Tibial nerve (tissue), 4 donors: Measurements from ENCODE around the gene PCBP3. TPM values are rescaled to one million over a fixed set of nuclear protein-coding genes. Genes with fewer than 3 reads are reported as not detected.

Experiments
- DNase-seq, 2 donors: peaks; one replicate each; pipeline ENCODE4 v3.0.0-alpha.2; 2019; ENCODE audit warnings: low spot score in 2 of 2
- H3K27ac ChIP-seq, 4 donors: fragments of 200-600 bp; sonication (generic) in 3 of 4; one replicate each; pipeline ENCODE4 v1.5.1; 2017 to 2019; ENCODE audit warnings: mild to moderate bottlenecking in 1 of 4
- H3K27me3 ChIP-seq, 2 donors: fragments of 200-600 bp; sonication (generic) in 1 of 2; one replicate each; pipeline versions ENCODE4 v1.5.1 to v1.6.0; 2017 to 2019
- H3K36me3 ChIP-seq, 3 donors: fragments of 200-600 bp; sonication (generic); one replicate each; pipeline ENCODE4 v1.5.1; 2018 to 2019
- H3K4me1 ChIP-seq, 4 donors: fragments of 200-600 bp; sonication (generic) in 3 of 4; one replicate each; pipeline ENCODE4 v1.5.1; 2017 to 2019
- H3K4me3 ChIP-seq, 4 donors: fragments of 200-600 bp; sonication (generic) in 3 of 4; one replicate each; pipeline ENCODE4 v1.5.1; 2017 to 2019; ENCODE audit warnings: mild to moderate bottlenecking in 1 of 4, moderate library complexity in 1 of 4
- H3K9me3 ChIP-seq, 4 donors: fragments of 200-600 bp; sonication (generic) in 3 of 4; one replicate each; pipeline ENCODE4 v1.5.1; 2017 to 2019
- EP300 ChIP-seq, 2 donors: sonication (generic); formaldehyde crosslinking; IDR thresholded peaks; one replicate each; pipeline ENCODE4 v1.6.1; 2017; ENCODE audit warnings: antibody characterized with exemption in 2 of 2, mild to moderate bottlenecking in 1 of 2
- POLR2A ChIP-seq, 2 donors: fragments of 450-650 bp; IDR thresholded peaks; one replicate each; pipeline ENCODE4 v1.6.1; 2017; ENCODE audit warnings: antibody characterized with exemption in 2 of 2, mild to moderate bottlenecking in 2 of 2, moderate library complexity in 2 of 2
- WGBS, 2 donors: methylation state at CpG; one replicate each; pipeline ENCODE4 v1.1.5; 2018; 5-methylcytosine and 5-hydroxymethylcytosine counted together
- total RNA-seq, 4 donors: library from RNA; depleted of rRNA; stranded (reverse); fragments of >200 nt; gene quantifications; one replicate each; pipeline ENCODE4 v1.1.0, GENCODE V29; 2016
- TF ChIP-seq, protein P1 (sequence below), 5 experiments: fragments of 200-600 bp in 3 of 5; fragments of 450-650 bp in 2 of 5; sonication (generic) in 3 of 5; IDR thresholded peaks; one replicate each; pipeline ENCODE4 v1.5.1; 2016 to 2019; ENCODE audit warnings: antibody characterized with exemption in 5 of 5, mild to moderate bottlenecking in 3 of 5, moderate library complexity in 2 of 5

The PCBP3 gene
- total RNA-seq, 4 donors from 2014 or later, result 4.2 to 13.4 (median 9.6) TPM

DNA sequence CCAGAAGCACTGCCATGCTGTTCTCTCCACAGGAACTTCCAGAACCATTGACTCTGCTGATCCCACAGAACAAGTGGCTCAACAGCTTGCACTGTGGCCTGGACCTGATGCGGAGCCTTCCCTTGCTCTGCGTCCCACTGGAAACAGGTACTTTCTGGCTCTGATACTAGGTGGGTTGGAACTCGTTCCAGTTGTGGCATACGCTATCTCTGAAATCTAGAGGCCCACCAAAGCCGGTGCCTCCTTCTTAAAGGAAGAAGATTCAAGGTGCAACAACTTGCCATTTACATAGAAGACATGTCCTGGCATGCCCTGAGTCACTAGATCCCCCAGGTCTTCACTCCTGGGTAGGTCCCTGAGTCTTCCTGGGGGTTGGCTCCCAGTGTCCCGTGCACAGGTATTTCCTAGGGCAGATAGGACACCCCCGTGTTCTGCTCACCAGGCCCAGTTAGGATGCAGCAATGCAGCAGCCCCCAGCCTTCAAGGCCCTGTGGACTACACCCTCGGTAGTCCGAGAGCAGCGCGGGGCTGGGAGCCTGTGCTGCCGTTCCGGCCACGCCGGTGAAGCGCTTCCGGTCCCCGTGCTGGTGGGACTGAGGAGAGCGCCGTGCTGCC lies 10.8 kb upstream of the PCBP3 start:
- 86 to 92% methylated on average over 18 to 20 of the region's 20 CpGs for WGBS, 2 donors
- DNase-seq, result no peak
- TF ChIP-seq, protein P1, sequence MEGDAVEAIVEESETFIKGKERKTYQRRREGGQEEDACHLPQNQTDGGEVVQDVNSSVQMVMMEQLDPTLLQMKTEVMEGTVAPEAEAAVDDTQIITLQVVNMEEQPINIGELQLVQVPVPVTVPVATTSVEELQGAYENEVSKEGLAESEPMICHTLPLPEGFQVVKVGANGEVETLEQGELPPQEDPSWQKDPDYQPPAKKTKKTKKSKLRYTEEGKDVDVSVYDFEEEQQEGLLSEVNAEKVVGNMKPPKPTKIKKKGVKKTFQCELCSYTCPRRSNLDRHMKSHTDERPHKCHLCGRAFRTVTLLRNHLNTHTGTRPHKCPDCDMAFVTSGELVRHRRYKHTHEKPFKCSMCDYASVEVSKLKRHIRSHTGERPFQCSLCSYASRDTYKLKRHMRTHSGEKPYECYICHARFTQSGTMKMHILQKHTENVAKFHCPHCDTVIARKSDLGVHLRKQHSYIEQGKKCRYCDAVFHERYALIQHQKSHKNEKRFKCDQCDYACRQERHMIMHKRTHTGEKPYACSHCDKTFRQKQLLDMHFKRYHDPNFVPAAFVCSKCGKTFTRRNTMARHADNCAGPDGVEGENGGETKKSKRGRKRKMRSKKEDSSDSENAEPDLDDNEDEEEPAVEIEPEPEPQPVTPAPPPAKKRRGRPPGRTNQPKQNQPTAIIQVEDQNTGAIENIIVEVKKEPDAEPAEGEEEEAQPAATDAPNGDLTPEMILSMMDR (IDR thresholded peaks at IDR 0.05), result no peak
- TF ChIP-seq POLR2A (IDR thresholded peaks at IDR 0.05) (no peak), EP300 (IDR thresholded peaks at IDR 0.05) (no peak)
- H3K9me3 ChIP-seq, result no peaks in the 10 kb centered on the region
- no peaks in the 10 kb centered on the region for H3K27me3 ChIP-seq
- peaks cover 0 to 7% (median 0%) of the 10 kb centered on the region in 4 donors for H3K4me1 ChIP-seq
- H3K4me3 ChIP-seq, result no peak overlapping the region
- H3K36me3 ChIP-seq, result no peaks in the 10 kb centered on the region
- no peak overlapping the region for H3K27ac ChIP-seq

DNA sequence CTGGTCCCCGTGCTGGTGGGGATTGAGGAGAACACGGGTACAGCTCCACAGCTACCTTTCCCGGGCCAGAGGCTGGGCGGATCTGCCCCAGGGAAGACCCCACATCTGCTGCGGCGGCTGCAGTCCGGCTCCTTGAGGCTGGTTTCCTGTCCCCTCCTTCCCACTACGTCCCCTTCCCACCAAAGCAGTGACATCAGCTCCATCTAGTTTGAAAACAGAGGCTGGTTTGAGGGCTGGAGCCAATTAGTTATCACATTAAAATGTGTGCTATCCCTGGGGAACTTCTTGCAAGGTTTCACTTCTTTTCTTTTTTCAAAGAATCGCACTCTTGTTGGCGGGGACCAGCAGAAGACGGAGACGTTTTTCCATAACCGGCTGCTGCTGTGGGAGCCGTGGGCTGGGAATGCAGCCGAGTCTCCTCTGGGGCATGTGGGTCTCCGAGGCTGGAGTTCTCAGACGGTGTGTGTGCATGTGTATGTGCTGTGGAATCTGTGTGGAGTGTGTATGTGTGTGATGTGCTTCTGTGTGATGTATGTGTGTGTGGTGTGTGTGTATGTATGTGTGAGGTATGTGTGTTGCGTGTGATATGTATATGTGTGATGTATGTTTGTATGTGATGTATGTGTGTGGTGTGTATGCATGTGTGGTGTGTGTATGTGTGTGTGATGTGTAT lies 8.9 kb upstream of the PCBP3 start:
- H3K9me3 ChIP-seq, result no peaks in the 10 kb centered on the region
- no peak overlapping the region for H3K27ac ChIP-seq
- peaks cover 0 to 7% (median 0%) of the 10 kb centered on the region in 4 donors for H3K4me1 ChIP-seq
- 17 to 23% methylated on average over 15 to 16 of the region's 18 CpGs for WGBS, 2 donors
- H3K4me3 ChIP-seq, result peak overlapping the region in 1 of 4 donors; percentile 27
- H3K36me3 ChIP-seq, result no peaks in the 10 kb centered on the region
- DNase-seq, result no peak
- H3K27me3 ChIP-seq, result no peaks in the 10 kb centered on the region
- TF ChIP-seq POLR2A (IDR thresholded peaks at IDR 0.05), result no peak

DNA sequence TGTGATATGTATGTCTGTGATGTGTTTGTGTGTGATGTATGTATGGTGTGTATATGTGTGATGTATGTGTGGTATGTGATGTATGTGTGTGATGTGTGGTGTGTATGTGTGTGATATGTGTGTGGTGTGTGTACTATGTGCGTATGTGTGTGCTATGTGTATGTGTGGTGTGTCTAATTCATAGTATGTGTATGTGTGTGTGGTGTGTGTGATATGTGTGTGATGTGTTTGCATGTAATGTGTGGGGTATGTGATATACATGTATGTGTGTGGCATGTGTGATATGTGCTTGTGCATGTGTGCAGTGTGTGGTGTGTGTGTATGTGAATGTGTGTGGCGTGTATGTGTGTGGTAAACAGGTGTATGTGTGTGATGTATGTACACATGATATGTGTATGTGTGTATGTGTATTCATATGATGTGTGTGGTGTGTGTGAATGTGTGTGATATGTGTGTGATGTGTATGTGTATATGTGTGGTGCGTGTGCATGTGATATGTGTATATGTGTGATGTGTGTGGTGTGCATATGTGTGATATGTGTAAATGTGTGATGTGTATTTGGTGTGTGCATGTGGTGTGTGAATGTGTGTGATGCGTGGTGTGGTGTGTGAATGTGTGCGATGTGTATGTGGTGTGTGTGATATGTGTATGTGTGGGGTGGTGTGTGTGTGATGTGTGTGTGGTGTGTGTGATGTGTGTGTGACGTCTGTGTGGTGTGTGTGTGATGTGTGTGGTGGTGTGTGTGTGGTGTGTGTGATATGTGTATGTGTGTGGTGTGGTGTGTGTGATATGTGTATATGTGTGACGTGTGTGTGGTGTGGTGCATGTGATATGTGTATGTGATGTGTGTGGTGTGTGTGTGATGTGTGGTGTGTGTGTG lies 8.0 kb upstream of the PCBP3 start:
- Histone ChIP-seq H3K4me3 (no peak overlapping the region), H3K27ac (no peak overlapping the region), H3K36me3 (no peaks in the 10 kb centered on the region), H3K27me3 (no peaks in the 10 kb centered on the region), H3K4me1 (peaks cover 0 to 10% (median 2%) of the 10 kb centered on the region in 4 donors), H3K9me3 (no peaks in the 10 kb centered on the region)
- no peak for TF ChIP-seq EP300 (IDR thresholded peaks at IDR 0.05)
- no peak for TF ChIP-seq POLR2A (IDR thresholded peaks at IDR 0.05)
- TF ChIP-seq, protein P1 (IDR thresholded peaks at IDR 0.05), result no peak
- DNase-seq, result no peak
- WGBS, 2 donors, result 67 to 77% methylated on average over 7 of the region's 7 CpGs

DNA sequence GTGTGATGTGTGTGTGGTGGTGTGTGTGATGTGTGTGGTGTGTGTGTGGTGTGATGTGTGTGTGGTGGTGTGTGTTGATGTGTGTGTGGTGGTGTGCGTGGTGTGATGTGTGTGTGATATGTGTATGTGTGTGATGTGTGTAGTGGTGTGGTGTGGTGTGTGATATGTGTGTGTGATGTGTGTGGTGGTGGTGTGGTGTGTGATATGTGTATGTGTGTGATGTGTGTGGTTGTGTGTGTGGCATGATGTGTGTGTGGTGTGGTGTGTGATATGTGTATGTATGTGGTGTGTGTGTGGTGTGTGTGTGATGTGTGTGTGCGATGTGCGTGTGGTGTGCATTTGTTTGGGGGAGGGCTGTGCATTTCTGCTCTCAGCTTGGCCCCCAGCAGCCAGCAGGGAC lies 7.1 kb upstream of the PCBP3 start:
- H3K27me3 ChIP-seq, result no peaks in the 10 kb centered on the region
- no peak overlapping the region for H3K27ac ChIP-seq
- H3K9me3 ChIP-seq, result no peaks in the 10 kb centered on the region
- DNase-seq, result no peak
- WGBS, 2 donors, result 89 to 93% methylated on average over 3 of the region's 3 CpGs
- no peak overlapping the region for H3K4me3 ChIP-seq
- H3K4me1 ChIP-seq, result peaks cover 0 to 13% (median 6%) of the 10 kb centered on the region in 4 donors
- no peak for TF ChIP-seq POLR2A (IDR thresholded peaks at IDR 0.05)
- TF ChIP-seq EP300 (IDR thresholded peaks at IDR 0.05), result no peak
- TF ChIP-seq, protein P1 (IDR thresholded peaks at IDR 0.05), result no peak
- no peaks in the 10 kb centered on the region for H3K36me3 ChIP-seq

DNA sequence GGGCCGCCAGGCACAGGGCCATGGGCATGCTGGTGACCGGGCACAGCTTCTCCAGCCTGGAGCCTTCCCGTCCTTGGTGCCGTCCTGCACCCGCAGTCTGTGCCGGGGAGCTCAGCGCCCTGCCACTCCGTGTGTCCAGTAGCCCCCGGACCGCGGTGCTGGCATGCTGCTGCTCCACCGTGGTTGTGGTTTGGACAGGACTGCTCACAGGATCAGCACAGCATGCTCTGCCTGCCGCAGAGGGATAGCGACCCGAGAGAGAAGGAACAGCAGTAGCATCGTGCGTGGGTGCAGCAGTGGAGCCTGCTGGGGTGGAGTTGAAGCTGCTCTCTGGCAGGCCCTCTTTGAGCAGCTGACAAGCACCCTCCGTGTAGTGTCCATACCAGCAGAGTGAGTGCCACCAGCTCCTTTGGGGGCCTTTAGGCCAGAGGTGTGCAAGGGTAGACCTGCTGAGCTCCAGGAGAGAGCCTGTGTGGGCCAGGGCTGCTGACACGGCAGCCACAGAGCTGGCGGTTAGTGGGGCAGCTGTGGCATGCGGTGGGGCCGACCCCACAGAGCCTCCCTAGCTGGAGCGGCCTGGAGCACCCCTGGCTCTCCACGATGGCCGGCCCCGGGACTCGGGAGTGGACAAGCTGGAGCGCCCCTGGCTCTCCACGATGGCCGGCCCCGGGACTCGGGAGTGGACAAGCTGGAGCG lies 6.4 kb upstream of the PCBP3 start:
- 57 to 74% methylated on average over 20 of the region's 33 CpGs for WGBS, 2 donors
- DNase-seq, result no peak
- TF ChIP-seq POLR2A (IDR thresholded peaks at IDR 0.05), result no peak
- TF ChIP-seq, protein P1 (IDR thresholded peaks at IDR 0.05), result no peak
- no peak for TF ChIP-seq EP300 (IDR thresholded peaks at IDR 0.05)
- peaks cover 0 to 14% (median 6%) of the 10 kb centered on the region in 4 donors for H3K4me1 ChIP-seq
- H3K27ac ChIP-seq, result no peak overlapping the region
- no peaks in the 10 kb centered on the region for H3K9me3 ChIP-seq
- no peaks in the 10 kb centered on the region for H3K36me3 ChIP-seq
- peaks cover 0 to 2% of the 10 kb centered on the region in 2 donors for H3K27me3 ChIP-seq
- no peak overlapping the region for H3K4me3 ChIP-seq
